ENCODE results near the gene RNU6-1. TPM values are rescaled to one million over a fixed set of nuclear protein-coding genes. Genes with fewer than 3 reads are reported as not detected.

The RNU6-1 gene
- total and polyA plus RNA-seq, 7 donors: not detected

- no peaks in the 10 kb centered on the region for H3K4me1 ChIP-seq
- no peaks in the 10 kb centered on the region for H3K9me3 ChIP-seq
- H3K27ac ChIP-seq: no peak overlapping the region
- intact Hi-C loops (cut with DNase I): no loop called here
- 94 to 98% methylated on average over 6 of the region's 6 CpGs for WGBS, 2 donors
- DNase-seq: peak; percentile 29
- no peak for TF ChIP-seq EP300 (IDR thresholded peaks at IDR 0.05)
- TF ChIP-seq POLR2A (IDR thresholded peaks at IDR 0.05): no peak
- TF ChIP-seq, protein P1, sequence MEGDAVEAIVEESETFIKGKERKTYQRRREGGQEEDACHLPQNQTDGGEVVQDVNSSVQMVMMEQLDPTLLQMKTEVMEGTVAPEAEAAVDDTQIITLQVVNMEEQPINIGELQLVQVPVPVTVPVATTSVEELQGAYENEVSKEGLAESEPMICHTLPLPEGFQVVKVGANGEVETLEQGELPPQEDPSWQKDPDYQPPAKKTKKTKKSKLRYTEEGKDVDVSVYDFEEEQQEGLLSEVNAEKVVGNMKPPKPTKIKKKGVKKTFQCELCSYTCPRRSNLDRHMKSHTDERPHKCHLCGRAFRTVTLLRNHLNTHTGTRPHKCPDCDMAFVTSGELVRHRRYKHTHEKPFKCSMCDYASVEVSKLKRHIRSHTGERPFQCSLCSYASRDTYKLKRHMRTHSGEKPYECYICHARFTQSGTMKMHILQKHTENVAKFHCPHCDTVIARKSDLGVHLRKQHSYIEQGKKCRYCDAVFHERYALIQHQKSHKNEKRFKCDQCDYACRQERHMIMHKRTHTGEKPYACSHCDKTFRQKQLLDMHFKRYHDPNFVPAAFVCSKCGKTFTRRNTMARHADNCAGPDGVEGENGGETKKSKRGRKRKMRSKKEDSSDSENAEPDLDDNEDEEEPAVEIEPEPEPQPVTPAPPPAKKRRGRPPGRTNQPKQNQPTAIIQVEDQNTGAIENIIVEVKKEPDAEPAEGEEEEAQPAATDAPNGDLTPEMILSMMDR (IDR thresholded peaks at IDR 0.05): no peak
- TF ChIP-seq POLR2AphosphoS5 (IDR thresholded peaks at IDR 0.05): no peak
- no peak overlapping the region for H3K4me3 ChIP-seq
- H3K36me3 ChIP-seq: peaks cover 0 to 29% (median 0%) of the 10 kb centered on the region in 4 donors
- peaks cover 0 to 4% (median 0%) of the 10 kb centered on the region in 3 donors for H3K27me3 ChIP-seq
These were observed 30.0 kb downstream of the RNU6-1 start for GRCh38 chr15:67809866-67810265.

DNA sequence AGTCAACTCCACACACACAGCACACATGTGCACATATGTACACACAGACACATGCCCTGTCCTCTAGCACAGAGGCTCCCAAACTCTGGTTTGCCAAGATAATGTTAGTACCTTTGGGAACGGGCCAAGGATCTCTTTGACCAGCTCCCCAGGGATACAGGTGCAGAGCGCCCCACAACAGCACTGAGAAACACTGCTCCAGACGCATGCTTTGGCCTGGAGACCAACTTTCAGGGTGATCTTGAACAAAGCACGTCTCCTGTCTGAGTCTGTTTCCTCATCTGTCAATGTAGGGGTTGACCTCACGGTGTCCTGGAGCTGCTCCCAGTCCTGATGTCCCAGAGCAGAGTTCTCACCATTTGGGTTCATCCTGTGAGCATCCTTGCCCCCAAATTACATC, 30.4 kb downstream of the RNU6-1 start:
- peaks cover 0 to 29% (median 0%) of the 10 kb centered on the region in 4 donors for H3K36me3 ChIP-seq

GRCh38 chr15:67808821-67809220, 31.0 kb downstream of the RNU6-1 start:
- intact Hi-C loops (cut with DNase I): no loop called here

More for the DNA sequence above, 30.4 kb downstream of the RNU6-1 start:
- intact Hi-C loops (cut with DNase I): no loop called here
- TF ChIP-seq, protein P1 (IDR thresholded peaks at IDR 0.05): no peak
- TF ChIP-seq POLR2A (IDR thresholded peaks at IDR 0.05) (no peak), EP300 (IDR thresholded peaks at IDR 0.05) (no peak), POLR2AphosphoS5 (IDR thresholded peaks at IDR 0.05) (no peak)
- no peaks in the 10 kb centered on the region for H3K27me3 ChIP-seq
- no peak overlapping the region for H3K4me3 ChIP-seq
- WGBS, 2 donors: 94 to 95% methylated on average over 5 of the region's 5 CpGs
- no peaks in the 10 kb centered on the region for H3K4me1 ChIP-seq
- H3K9me3 ChIP-seq: no peaks in the 10 kb centered on the region
- H3K27ac ChIP-seq: no peak overlapping the region
- DNase-seq: peak; percentile 34

GRCh38 chr15:67807836-67808235, 32.0 kb downstream of the RNU6-1 start:
- DNase-seq: peak; percentile 21
- Histone ChIP-seq H3K4me1 (no peaks in the 10 kb centered on the region), H3K27me3 (no peaks in the 10 kb centered on the region), H3K27ac (no peak overlapping the region), H3K9me3 (no peaks in the 10 kb centered on the region), H3K36me3 (peaks cover 0 to 29% (median 0%) of the 10 kb centered on the region in 4 donors), H3K4me3 (no peak overlapping the region)
- 96 to 97% methylated on average over 7 of the region's 7 CpGs for WGBS, 2 donors
- intact Hi-C loops (cut with DNase I): no loop called here
- TF ChIP-seq POLR2AphosphoS5 (IDR thresholded peaks at IDR 0.05) (no peak), POLR2A (IDR thresholded peaks at IDR 0.05) (no peak)

More at GRCh38 chr15:67808821-67809220, 31.0 kb downstream of the RNU6-1 start:
- TF ChIP-seq EP300 (IDR thresholded peaks at IDR 0.05) (no peak), POLR2AphosphoS5 (IDR thresholded peaks at IDR 0.05) (no peak), POLR2A (IDR thresholded peaks at IDR 0.05) (no peak)
- TF ChIP-seq, protein P1 (IDR thresholded peaks at IDR 0.05): no peak
- no peak overlapping the region for H3K4me3 ChIP-seq
- peaks cover 0 to 29% (median 0%) of the 10 kb centered on the region in 4 donors for H3K36me3 ChIP-seq
- no peaks in the 10 kb centered on the region for H3K27me3 ChIP-seq
- H3K4me1 ChIP-seq: no peaks in the 10 kb centered on the region
- WGBS, 2 donors: 94 to 96% methylated on average over 7 of the region's 7 CpGs
- H3K9me3 ChIP-seq: no peaks in the 10 kb centered on the region
- no peak overlapping the region for H3K27ac ChIP-seq
- peak; percentile 5 for DNase-seq

- Histone ChIP-seq H3K9me3 (no peaks in the 10 kb centered on the region), H3K27ac (no peak overlapping the region), H3K36me3 (peaks cover 0 to 29% (median 0%) of the 10 kb centered on the region in 4 donors), H3K4me1 (no peaks in the 10 kb centered on the region), H3K27me3 (no peaks in the 10 kb centered on the region), H3K4me3 (no peak overlapping the region)
- intact Hi-C loops (cut with DNase I): no loop called here
- TF ChIP-seq POLR2A (IDR thresholded peaks at IDR 0.05) (no peak), EP300 (IDR thresholded peaks at IDR 0.05) (no peak), POLR2AphosphoS5 (IDR thresholded peaks at IDR 0.05) (no peak)
- TF ChIP-seq, protein P1 (IDR thresholded peaks at IDR 0.05): no peak
- DNase-seq: peak; percentile 62
- WGBS, 2 donors: 90 to 94% methylated on average over 5 of the region's 5 CpGs
These were observed 32.7 kb downstream of the RNU6-1 start for GRCh38 chr15:67807141-67807540.

Measured in sigmoid colon (tissue), 7 donors.